ENCODE results near the gene TEAD1.

The TEAD1 gene

GRCh38 chr11:12745787-12746186 lies 71.6 kb downstream of the TEAD1 start:
- H3K4me3 ChIP-seq (ENCODE audit: low read length) = no peak overlapping the region
- H3K36me3 ChIP-seq (ENCODE audit: control insufficient read depth, low read length) = no peaks in the 10 kb centered on the region
- H3K4me1 ChIP-seq (ENCODE audit: control insufficient read depth, low read length) = no peaks in the 10 kb centered on the region
- no peak overlapping the region for H3K27ac ChIP-seq (ENCODE audit: low read depth, low read length)
- no peaks in the 10 kb centered on the region for H3K9me3 ChIP-seq (ENCODE audit: control insufficient read depth, insufficient read depth, low read length)
- H3K4me2 ChIP-seq (ENCODE audit: low read length) = no peak overlapping the region
- no peaks in the 10 kb centered on the region for H3F3A ChIP-seq (ENCODE audit: control insufficient read depth, insufficient read depth)
- H3K27me3 ChIP-seq (ENCODE audit: control insufficient read depth, low read length) = no peaks in the 10 kb centered on the region
- no peaks in the 10 kb centered on the region for H3K9me2 ChIP-seq (replicated peaks; ENCODE audit: control insufficient read depth, low read length)
- no peaks in the 10 kb centered on the region for H4K20me1 ChIP-seq (ENCODE audit: control insufficient read depth, insufficient read depth, low read depth, low read length)
- H3K79me2 ChIP-seq (ENCODE audit: control insufficient read depth, low read length) = no peaks in the 10 kb centered on the region
- no peak for TF ChIP-seq CTCF (IDR thresholded peaks at IDR 0.05; ENCODE audit: low read depth, low read length, poor library complexity, severe bottlenecking)
- TF ChIP-seq EZH2phosphoT487 (IDR thresholded peaks at IDR 0.05; ENCODE audit: borderline replicate concordance, low read length) = no peak

- H3K36me3 ChIP-seq (ENCODE audit: control insufficient read depth, low read length) = no peaks in the 10 kb centered on the region
- H3K27me3 ChIP-seq (ENCODE audit: control insufficient read depth, low read length) = no peaks in the 10 kb centered on the region
- no peaks in the 10 kb centered on the region for H3F3A ChIP-seq (ENCODE audit: control insufficient read depth, insufficient read depth)
- no peak overlapping the region for H3K4me3 ChIP-seq (ENCODE audit: low read length)
- no peaks in the 10 kb centered on the region for H3K9me2 ChIP-seq (replicated peaks; ENCODE audit: control insufficient read depth, low read length)
- H3K27ac ChIP-seq (ENCODE audit: low read depth, low read length) = no peak overlapping the region
- TF ChIP-seq EZH2phosphoT487 (IDR thresholded peaks at IDR 0.05; ENCODE audit: borderline replicate concordance, low read length) = no peak
- no peak for TF ChIP-seq CTCF (IDR thresholded peaks at IDR 0.05; ENCODE audit: low read depth, low read length, poor library complexity, severe bottlenecking)
- no peaks in the 10 kb centered on the region for H3K79me2 ChIP-seq (ENCODE audit: control insufficient read depth, low read length)
- H3K9me3 ChIP-seq (ENCODE audit: control insufficient read depth, insufficient read depth, low read length) = no peaks in the 10 kb centered on the region
- no peaks in the 10 kb centered on the region for H3K4me1 ChIP-seq (ENCODE audit: control insufficient read depth, low read length)
- no peaks in the 10 kb centered on the region for H4K20me1 ChIP-seq (ENCODE audit: control insufficient read depth, insufficient read depth, low read depth, low read length)
- H3K4me2 ChIP-seq (ENCODE audit: low read length) = no peak overlapping the region
These were observed 72.4 kb downstream of the TEAD1 start for GRCh38 chr11:12746593-12747097.

- no peaks in the 10 kb centered on the region for H4K20me1 ChIP-seq (ENCODE audit: control insufficient read depth, insufficient read depth, low read depth, low read length)
- no peak overlapping the region for H3K27ac ChIP-seq (ENCODE audit: low read depth, low read length)
- H3K4me2 ChIP-seq (ENCODE audit: low read length) = no peak overlapping the region
- TF ChIP-seq CTCF (IDR thresholded peaks at IDR 0.05; ENCODE audit: low read depth, low read length, poor library complexity, severe bottlenecking) = no peak
- no peak for TF ChIP-seq EZH2phosphoT487 (IDR thresholded peaks at IDR 0.05; ENCODE audit: borderline replicate concordance, low read length)
- no peaks in the 10 kb centered on the region for H3F3A ChIP-seq (ENCODE audit: control insufficient read depth, insufficient read depth)
- no peaks in the 10 kb centered on the region for H3K4me1 ChIP-seq (ENCODE audit: control insufficient read depth, low read length)
- H3K9me2 ChIP-seq (replicated peaks; ENCODE audit: control insufficient read depth, low read length) = no peaks in the 10 kb centered on the region
- H3K9me3 ChIP-seq (ENCODE audit: control insufficient read depth, insufficient read depth, low read length) = no peaks in the 10 kb centered on the region
- no peaks in the 10 kb centered on the region for H3K36me3 ChIP-seq (ENCODE audit: control insufficient read depth, low read length)
- H3K79me2 ChIP-seq (ENCODE audit: control insufficient read depth, low read length) = no peaks in the 10 kb centered on the region
- no peaks in the 10 kb centered on the region for H3K27me3 ChIP-seq (ENCODE audit: control insufficient read depth, low read length)
- no peak overlapping the region for H3K4me3 ChIP-seq (ENCODE audit: low read length)
These were observed 74.3 kb downstream of the TEAD1 start for GRCh38 chr11:12748561-12748960.
